Uterus (tissue), 2 donors: Measurements from ENCODE around the gene ATXN3L.

Source experiments
- CTCF ChIP-seq, 4 experiments: fragments of 200-600 bp in 2 of 4; fragments of 450-650 bp in 2 of 4; sonication (generic) in 2 of 4; IDR thresholded peaks; one replicate each; pipeline ENCODE4 v1.5.1; 2016 to 2019; ENCODE audit warnings: antibody characterized with exemption in 4 of 4, mild to moderate bottlenecking in 2 of 4, moderate library complexity in 1 of 4
- POLR2A ChIP-seq, 2 donors: fragments of 450-650 bp; IDR thresholded peaks; one replicate each; pipeline ENCODE4 v1.6.1; 2016; ENCODE audit warnings: antibody characterized with exemption in 2 of 2, mild to moderate bottlenecking in 1 of 2, moderate library complexity in 1 of 2

GRCh38 chrX:13295841-13296240 lies 24.0 kb downstream of the ATXN3L start:
- no peak for TF ChIP-seq CTCF (IDR thresholded peaks at IDR 0.05)
- no peak for TF ChIP-seq POLR2A (IDR thresholded peaks at IDR 0.05)
